ENCODE measurements around the gene ABHD2.
"Not testable (repeated sequence)": the region's sequence is repeated elsewhere in the genome, so short reads cannot be mapped to it uniquely, and the experiment has no call there.

DNA sequence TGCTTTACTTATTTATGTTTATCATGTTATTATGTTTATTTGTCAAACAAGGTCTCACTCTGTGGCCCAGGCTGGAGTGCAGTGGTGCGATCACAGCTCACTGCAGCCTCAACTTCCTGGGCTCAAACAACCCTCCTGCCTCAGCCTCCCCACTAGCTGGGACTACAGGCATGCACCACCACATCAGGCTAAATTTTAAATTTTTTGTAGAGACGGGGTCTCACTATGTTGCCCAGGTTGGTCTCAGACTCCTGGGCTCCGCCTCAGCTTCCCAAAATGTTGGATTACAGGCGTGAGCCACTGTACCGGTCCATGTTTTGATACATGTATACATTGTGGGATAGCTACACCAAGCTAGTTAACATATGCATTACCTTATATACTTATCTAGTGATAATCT lies 1.9 kb upstream of the ABHD2 start:
- not testable (repeated sequence) for TF ChIP-seq POLR2A (IDR thresholded peaks at IDR 0.05; ENCODE audit: low read depth)
- TF ChIP-seq, protein P1, sequence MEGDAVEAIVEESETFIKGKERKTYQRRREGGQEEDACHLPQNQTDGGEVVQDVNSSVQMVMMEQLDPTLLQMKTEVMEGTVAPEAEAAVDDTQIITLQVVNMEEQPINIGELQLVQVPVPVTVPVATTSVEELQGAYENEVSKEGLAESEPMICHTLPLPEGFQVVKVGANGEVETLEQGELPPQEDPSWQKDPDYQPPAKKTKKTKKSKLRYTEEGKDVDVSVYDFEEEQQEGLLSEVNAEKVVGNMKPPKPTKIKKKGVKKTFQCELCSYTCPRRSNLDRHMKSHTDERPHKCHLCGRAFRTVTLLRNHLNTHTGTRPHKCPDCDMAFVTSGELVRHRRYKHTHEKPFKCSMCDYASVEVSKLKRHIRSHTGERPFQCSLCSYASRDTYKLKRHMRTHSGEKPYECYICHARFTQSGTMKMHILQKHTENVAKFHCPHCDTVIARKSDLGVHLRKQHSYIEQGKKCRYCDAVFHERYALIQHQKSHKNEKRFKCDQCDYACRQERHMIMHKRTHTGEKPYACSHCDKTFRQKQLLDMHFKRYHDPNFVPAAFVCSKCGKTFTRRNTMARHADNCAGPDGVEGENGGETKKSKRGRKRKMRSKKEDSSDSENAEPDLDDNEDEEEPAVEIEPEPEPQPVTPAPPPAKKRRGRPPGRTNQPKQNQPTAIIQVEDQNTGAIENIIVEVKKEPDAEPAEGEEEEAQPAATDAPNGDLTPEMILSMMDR (IDR thresholded peaks at IDR 0.05): not testable (repeated sequence)

Measured in esophagus muscularis mucosa (tissue), 3 donors.